Activated CD8-positive, alpha-beta memory T cell treated with anti-CD3 and anti-CD28 coated beads for 48 hours (primary cell): ENCODE results near the gene KRTAP5-3.
"Not testable (repeated sequence)": the region's sequence is repeated elsewhere in the genome, so short reads cannot be mapped to it uniquely, and the experiment has no call there.

Experiments used
- DNase-seq, 3 experiments: peaks; one replicate each; pipeline ENCODE4 v3.0.0-alpha.2; 2020; ENCODE audit warnings: low read depth in 2 of 3, low spot score in 2 of 3

Gene KRTAP5-3

GRCh38 chr11:1619449-1619848, 11.2 kb upstream of the KRTAP5-3 start:
- no peak for DNase-seq

GRCh38 chr11:1618231-1618630, 10.0 kb upstream of the KRTAP5-3 start:
- no peak for DNase-seq

GRCh38 chr11:1607901-1608300, 362 bp downstream of the KRTAP5-3 start:
- DNase-seq: not testable (repeated sequence)

- not testable (repeated sequence) for DNase-seq
Observed at GRCh38 chr11:1607156-1607845, 962 bp downstream of the KRTAP5-3 start.

- not testable (repeated sequence) for DNase-seq
Observed at GRCh38 chr11:1605923-1606322, 2.3 kb downstream of the KRTAP5-3 start.

GRCh38 chr11:1604711-1605110, 3.6 kb downstream of the KRTAP5-3 start:
- DNase-seq: no peak

- DNase-seq: no peak
Observed at GRCh38 chr11:1604181-1604580, 4.1 kb downstream of the KRTAP5-3 start.

- DNase-seq: no peak
Observed at GRCh38 chr11:1603629-1604028, 4.6 kb downstream of the KRTAP5-3 start.

GRCh38 chr11:1601663-1602062, 6.6 kb downstream of the KRTAP5-3 start:
- DNase-seq: not testable (repeated sequence)

GRCh38 chr11:1600626-1601025, 7.6 kb downstream of the KRTAP5-3 start:
- DNase-seq: no peak

GRCh38 chr11:1598816-1599215, 9.4 kb downstream of the KRTAP5-3 start:
- no peak for DNase-seq

- DNase-seq: not testable (repeated sequence)
Observed at GRCh38 chr11:1598406-1598805, 9.9 kb downstream of the KRTAP5-3 start.

GRCh38 chr11:1597994-1598380, 10.3 kb downstream of the KRTAP5-3 start, which contains the start of gene KRTAP5-2:
Gene KRTAP5-2, minus strand, starts transcription at chr11:1598294. Its CDS starts 44 bp downstream, at chr11:1598250.
- DNase-seq: no peak

GRCh38 chr11:1597331-1597993, 10.8 kb downstream of the KRTAP5-3 start:
- DNase-seq: no peak

- not testable (repeated sequence) for DNase-seq
Observed at GRCh38 chr11:1596576-1597121, 11.6 kb downstream of the KRTAP5-3 start.

- not testable (repeated sequence) for DNase-seq
Observed at GRCh38 chr11:1595994-1596575, 12.2 kb downstream of the KRTAP5-3 start.

GRCh38 chr11:1592628-1593027, 15.6 kb downstream of the KRTAP5-3 start:
- DNase-seq: no peak

- no peak for DNase-seq
Observed at GRCh38 chr11:1589996-1590395, 18.3 kb downstream of the KRTAP5-3 start.

GRCh38 chr11:1589191-1589963, 18.9 kb downstream of the KRTAP5-3 start:
- DNase-seq: not testable (repeated sequence)

- DNase-seq: no peak
Observed at GRCh38 chr11:1586699-1587098, 21.6 kb downstream of the KRTAP5-3 start.
